Measurements from ENCODE around the gene MAPK13. TPM values are rescaled to one million over a fixed set of nuclear protein-coding genes. Genes with fewer than 3 reads are reported as not detected.
A peak's percentile ranks its signal among the peaks of the same experiment; 100 is the strongest.

MAPK13 gene
- total RNA-seq, 1 experiment from 2014 or later: 103 TPM

DNA sequence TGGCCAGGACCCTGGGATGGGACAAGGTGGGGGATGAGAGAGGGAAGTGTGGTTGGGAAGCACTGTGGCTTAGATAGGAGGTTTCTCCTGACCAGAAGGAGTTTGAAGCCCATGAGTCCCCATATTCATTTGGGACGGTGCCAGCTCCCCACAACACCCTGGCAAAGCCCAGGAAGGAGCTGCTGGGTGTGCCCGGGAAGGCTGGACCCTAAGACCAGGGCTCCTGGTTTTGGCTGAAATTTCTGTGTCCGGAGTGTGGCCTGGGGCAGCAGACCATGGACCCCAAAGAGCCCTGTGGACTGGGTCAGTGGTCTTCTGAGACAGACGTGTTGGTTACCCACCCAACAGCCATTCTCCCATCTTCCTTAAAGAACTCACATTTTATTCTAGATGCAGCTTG is 15.2 kb downstream of the MAPK13 start:
- no peak for DNase-seq (ENCODE audit: low spot score)

DNA sequence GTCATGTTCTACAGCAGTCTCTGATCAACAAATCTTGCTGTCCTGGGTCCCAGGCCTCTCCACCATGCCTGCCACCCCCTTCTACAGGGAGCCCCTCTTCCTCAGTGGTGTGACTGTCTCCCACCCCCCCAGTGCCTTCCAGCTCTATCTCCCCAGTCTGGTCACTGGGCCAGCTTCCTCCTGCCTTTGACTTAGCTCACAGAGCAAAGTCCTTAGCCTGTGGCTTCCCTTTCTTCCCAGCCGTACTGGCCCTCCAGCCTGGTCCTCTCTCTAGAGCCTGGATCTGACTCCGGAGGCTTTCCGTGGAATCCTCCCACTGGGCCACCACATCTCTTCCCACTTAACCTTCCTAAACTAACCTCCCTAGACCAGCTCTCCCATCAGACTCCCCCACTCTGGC is 17.0 kb downstream of the MAPK13 start:
- no peak for DNase-seq (ENCODE audit: low spot score)

DNA sequence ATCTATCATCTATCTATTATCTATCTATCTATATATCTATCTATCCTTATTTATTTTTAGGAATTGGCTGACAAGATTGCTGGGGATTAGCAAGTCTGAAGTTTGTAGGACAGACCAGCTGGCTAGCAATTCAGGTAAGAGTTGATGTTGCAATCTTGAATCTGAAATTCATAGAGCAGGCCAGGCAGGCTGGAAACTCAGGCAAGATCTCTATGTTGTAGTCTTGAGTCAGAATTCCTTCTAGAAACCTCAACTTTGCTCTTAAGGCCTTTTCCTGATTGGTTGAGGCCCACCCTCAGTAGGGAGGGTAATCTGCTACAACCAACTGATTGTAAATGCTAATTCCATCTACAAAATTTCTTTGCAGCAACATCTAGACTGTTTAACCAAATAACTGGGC is 19.2 kb downstream of the MAPK13 start:
- DNase-seq (ENCODE audit: low spot score): no peak

DNA sequence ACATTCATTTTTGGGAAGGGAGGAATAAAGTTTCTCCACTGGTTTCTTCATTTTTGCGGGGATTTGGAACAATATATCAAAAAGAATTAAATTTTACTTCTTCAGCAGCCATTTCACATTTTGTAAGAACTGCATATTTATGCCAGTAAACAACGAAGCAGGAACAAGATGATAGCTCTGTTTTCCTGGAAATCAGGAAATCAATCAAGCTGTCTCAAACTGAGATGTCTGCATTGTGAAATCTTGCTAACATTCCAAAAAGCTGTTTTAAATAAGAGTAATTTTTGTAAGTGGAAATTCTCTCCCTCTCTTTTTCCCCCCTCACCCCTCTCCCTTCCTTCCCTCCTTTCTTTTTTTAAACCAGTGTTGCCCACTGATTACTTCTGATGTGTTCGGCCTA is 20.0 kb downstream of the MAPK13 start:
- DNase-seq (ENCODE audit: low spot score): no peak

DNA sequence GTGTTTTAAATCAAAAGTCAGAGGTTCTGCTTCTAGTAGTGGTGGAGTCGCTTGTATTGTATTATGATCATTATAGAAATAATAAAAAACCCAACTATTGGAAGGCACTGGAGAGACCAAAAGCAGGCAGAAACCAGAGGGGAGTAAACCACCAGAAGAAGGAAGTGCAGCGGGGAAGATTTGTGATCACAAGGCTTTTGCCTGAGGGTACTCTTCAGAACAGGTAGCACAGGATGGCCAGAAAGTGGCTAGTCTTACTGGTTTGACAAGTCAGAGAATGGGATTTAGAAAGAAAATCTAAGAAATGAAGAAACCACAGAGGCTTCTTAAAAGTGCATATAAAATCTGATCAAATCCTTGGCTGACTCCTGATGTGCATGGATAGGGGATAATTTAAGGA is 24.0 kb downstream of the MAPK13 start:
- DNase-seq (ENCODE audit: low spot score): peak; percentile 16

DNA sequence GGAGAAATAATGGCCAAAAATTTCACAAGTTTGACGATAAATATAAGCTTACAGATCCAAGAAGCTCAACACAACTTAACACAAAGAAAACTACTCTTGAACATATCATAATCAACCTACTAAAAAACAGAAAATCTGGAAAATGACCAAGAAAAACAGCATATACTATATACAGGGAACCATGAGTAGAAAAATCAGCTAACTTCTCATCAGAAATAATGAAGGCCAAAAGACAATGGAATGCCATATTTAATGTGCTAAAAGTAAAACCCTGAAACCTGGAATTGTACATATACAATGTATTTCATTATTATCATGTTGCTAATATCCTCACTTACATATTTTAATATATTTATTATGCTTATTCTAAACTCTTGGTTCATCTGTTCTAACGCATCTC is 25.3 kb downstream of the MAPK13 start:
- DNase-seq (ENCODE audit: low spot score): no peak

DNA sequence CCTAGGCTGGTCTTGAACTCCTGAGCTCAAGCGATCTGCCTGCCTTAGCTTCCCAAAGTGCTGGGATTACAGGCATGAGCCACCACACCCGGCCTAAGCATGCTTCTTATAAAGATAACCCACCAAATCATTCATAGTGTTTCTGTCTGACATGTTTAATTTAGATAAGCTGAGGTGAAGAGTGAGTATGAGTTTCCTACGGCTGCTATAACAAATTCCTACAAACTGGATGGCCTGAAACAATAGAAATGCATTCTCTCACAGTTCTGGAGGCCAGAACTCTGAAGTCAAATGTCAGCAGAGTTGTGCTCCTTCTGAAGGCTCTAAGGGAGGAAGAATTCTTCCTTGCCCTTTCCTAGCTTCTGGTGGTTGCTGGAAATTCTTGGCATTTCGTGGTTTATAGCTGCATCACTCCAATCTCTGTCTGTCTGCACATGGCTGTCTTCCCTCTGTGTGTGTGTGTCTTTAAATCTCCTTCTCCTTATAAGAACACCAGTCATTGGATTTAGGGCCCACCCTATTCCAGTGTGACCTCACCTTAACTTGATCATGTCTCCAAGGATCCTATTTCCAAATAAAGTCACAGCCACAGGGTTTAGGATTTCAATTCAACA is 29.9 kb downstream of the MAPK13 start:
- no peak for DNase-seq (ENCODE audit: low spot score)

DNA sequence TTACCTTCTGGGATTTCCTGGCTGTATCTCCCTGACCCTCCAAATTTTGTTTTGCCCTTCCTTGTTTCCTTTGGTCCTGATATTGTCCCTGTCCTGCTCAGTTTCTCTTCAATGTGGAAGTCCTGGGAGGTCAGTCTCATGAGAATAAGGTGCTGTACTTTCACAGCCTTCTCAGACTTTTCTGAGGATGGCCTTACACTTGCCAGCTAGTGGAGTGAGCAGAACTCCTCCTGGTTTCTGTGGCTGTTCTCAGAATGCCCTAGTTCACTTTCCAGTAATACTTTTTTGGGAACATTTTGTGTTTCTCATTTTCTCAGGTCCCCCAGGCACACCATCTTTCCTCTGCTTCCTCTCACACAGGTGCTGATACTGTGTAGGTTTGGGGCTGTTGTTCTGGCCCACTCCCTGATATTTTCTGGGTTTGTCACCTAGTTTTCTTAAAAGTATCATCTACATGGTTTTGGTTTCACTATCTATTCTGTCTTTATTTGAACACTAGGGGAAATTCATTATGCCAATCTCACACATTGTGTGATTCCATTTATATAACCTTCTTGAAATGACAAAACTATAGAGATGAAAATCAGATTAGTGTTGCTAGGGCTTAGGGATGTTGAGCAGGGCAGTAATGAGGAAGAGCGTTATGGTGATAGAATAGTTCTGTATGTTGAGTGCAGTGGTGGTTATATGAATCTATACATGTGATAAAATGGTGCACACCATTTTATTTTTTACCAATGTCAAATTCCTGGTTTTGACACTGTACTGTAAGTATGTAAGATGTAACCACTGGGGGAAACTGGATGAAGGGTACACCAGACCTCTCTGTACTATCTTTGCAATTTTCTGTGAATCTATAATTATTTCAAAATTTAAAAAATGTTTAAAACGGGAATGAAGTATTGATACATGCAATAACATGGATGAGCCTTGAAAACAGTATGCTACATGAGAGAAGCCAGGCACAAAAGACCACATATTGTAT is 39.0 kb downstream of the MAPK13 start:
- no peak for DNase-seq (ENCODE audit: low spot score)

DNA sequence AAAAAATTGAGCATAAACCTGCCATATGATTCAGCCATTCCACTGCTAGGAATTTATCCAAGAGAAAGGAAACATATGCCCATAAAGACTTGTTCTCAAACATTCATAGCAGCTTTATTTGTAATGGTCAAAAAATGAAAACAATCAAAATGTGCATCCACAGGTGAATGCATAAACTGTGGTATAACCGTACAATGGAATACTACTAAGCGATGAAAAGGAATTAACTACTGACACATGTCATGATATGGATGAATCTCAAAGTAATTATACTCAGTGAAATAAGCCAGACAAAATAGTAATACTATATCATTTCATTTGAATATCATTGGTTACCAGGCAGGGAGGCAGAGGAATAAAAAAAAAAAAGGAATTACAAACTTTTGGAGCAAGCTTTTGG is 40.4 kb downstream of the MAPK13 start:
- no peak for DNase-seq (ENCODE audit: low spot score)

DNA sequence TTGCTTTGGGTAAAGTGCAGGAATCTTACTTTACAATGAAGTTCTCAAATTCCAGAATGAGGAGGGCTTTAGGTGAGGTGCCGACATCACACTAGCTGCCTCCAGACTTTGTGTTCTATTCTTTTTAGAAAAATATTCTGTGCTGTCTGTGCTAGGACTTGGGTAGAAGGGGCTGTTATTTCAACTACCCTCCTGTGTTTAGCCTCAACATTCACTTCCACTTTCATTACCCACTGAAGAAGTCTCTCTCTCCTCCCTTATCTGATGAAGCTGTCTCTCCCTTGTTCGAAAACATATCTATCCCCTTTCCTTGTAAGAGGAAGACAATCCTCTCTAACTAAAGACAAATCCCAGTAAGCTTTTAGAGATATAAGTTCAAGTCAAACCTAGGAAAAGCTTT is 41.3 kb downstream of the MAPK13 start:
- no peak for DNase-seq (ENCODE audit: low spot score)

DNA sequence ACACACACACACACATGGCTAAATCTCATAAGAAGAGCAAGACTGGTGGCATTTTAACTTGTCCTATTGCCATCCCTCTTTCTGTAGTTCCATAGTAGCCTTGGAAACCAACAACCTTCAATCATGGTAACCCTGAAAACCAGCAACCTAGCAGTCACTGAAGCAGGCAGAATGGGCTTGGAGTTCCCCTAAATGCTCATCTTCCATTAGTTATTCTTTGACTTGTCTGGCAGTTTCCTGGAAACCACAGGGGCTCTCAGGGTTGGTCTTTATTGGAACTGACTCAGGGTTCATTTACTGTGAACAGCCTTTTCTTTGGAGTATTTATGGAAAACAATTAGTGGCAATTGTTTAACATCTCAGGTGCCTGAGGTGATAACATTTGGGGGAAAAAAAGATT is 46.9 kb downstream of the MAPK13 start:
- DNase-seq (ENCODE audit: low spot score): no peak

DNA sequence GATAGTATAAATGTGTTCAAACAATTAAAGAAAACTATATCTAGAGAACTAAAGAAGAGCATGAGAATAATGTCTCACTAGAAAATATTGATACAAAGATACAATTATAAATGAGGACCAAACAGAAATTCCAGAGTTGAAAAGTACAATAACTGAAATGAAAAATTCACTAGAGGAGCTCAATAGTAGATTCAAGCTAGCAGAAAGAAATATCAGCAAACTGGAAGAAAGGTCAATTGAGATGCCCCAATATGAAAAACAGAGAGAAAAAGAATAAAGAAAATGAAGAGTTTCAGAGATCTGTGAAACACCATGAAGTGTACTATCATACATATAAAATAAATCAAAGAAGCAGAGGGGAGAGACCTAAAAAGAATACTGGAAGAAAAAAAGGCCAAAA is 48.2 kb downstream of the MAPK13 start:
- no peak for DNase-seq (ENCODE audit: low spot score)

DNA sequence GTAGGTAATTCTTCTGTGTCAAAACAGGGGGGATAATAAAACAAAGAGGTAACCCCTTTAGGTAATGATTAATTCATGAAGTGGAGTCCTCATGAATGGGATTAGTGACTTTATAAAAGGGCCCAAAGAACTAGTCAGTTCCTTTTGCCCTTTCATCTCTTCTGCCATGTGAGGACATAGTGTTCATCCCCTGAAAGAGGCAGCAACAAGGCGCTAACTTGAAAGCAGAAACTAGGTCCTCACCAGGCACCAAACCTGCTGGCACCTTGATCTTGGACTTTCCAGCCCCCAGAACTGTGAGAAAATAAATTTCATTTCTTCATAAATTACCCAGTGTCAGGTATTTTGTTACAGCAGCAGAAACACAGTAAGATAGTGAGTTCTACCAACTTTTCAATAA is 49.8 kb downstream of the MAPK13 start:
- DNase-seq (ENCODE audit: low spot score): no peak

DNA sequence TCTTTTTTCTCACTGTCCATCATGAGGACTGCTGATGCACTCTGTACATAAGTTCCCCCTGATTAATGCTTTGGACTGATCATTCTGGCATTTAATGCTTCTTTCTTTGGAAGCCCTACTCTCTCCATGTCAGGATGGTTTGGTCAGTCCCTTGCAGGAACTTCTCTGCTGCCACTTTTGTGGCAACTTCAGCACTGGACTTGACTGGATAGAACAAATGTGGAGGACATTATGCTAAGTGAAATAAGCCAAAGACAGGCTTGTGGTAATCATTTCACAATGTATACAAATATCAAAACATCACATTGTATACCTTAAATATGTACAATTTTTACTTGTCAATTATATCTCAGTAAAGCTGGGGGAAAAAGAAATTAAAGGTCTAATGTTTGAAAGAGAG is 54.0 kb downstream of the MAPK13 start:
- no peak for DNase-seq (ENCODE audit: low spot score)

DNA sequence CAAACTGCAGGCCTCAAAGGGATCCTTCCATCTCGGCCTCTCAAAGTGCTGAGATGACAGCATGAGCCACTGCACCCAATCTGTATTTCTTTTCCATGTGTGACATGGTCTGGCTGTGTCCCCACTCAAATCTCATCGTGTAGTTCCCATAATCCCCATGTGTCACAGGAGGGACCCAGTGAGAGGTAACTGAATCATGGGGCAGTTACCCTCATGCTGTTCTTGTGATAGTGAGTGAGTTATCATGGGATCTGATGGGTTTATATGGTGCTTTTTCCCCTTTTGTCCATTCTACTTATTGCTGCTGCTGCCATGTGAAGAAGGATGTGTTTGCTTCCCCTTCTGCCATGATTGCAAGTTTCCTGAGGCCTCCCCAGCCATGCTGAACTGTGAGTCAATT is 55.9 kb downstream of the MAPK13 start:
- DNase-seq (ENCODE audit: low spot score): no peak

DNA sequence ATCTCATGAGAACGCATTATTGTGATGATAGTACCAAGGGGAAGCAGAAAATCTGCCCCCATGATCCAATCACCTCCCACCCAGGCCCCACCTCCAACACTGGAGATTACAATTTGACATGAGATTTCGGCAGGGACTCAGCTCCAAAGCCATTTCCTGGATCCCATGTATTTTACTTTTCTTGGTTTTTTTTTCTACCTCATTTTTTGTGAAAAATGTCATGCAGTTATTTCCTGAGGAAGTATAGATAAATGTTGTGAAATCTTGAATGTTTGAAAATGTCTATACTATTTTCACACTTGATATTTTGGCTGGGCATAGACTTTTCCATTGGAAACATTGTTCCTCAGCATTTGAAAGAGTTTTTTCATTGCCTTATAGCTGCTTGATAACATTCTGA is 57.1 kb downstream of the MAPK13 start:
- no peak for DNase-seq (ENCODE audit: low spot score)

Other genes starting within 250 kb of the MAPK13 start
- gene SRPK1, start 209.4 kb upstream of the MAPK13 start, total RNA-seq (2014; rRNA removed; shearing (Covaris generic)): 50.7 and 59.8 TPM in 2 replicates
- gene SLC26A8, start 105.9 kb upstream of the MAPK13 start, total RNA-seq (2014; rRNA removed; shearing (Covaris generic)): not detected in 2 replicates
- 33.6 and 38.0 TPM in 2 replicates for gene MAPK14, start 102.7 kb upstream of the MAPK13 start, total RNA-seq (2014; rRNA removed; shearing (Covaris generic))
- 26.2 and 32.6 TPM in 2 replicates for gene BRPF3, start 66.2 kb downstream of the MAPK13 start, total RNA-seq (2014; rRNA removed; shearing (Covaris generic))
- gene PNPLA1, start 139.5 kb downstream of the MAPK13 start, total RNA-seq (2014; rRNA removed; shearing (Covaris generic)): 0.23 and 0.38 TPM in 2 replicates
- gene BNIP5, start 206.4 kb downstream of the MAPK13 start, total RNA-seq (2014; rRNA removed; shearing (Covaris generic)): 3.6 and 4.6 TPM in 2 replicates